Mesendoderm (in vitro differentiated cells): ENCODE measurements around the gene BPIFB2.
A peak's percentile ranks its signal among the peaks of the same experiment; 100 is the strongest.

Experiments used
- DNase-seq: peaks from one replicate; pipeline ENCODE4 v3.0.0; 2013
- H2AK5ac ChIP-seq: 2 replicates; pipeline ENCODE4 v1.6.1; 2013; ENCODE audit warnings: low read length, inconsistent platforms
- H2BK120ac ChIP-seq: 2 replicates; pipeline ENCODE4 v1.6.1; 2013; ENCODE audit warnings: low read depth, mild to moderate bottlenecking, low read length, moderate library complexity, mixed read lengths
- H2BK15ac ChIP-seq: replicated peaks from 2 replicates; pipeline ENCODE4 v1.6.1; 2013; ENCODE audit warnings: low read depth, mild to moderate bottlenecking, moderate library complexity
- H2BK5ac ChIP-seq: 2 replicates; pipeline ENCODE4 v1.6.1; 2013; ENCODE audit warnings: low read length, inconsistent platforms
- H3K18ac ChIP-seq: 2 replicates; pipeline ENCODE4 v1.6.1; 2013; ENCODE audit warnings: mild to moderate bottlenecking, low read length, mixed read lengths
- H3K23ac ChIP-seq: one replicate; pipeline ENCODE4 v1.6.1; 2013; ENCODE audit warnings: low read length
- H3K27ac ChIP-seq: 2 replicates; pipeline ENCODE4 v1.5.1; 2013; ENCODE audit warnings: low read depth, mild to moderate bottlenecking, inconsistent platforms, low read length, moderate library complexity
- H3K27me3 ChIP-seq: 2 replicates; pipeline ENCODE4 v1.6.1; 2013; ENCODE audit warnings: low read length, control low read depth, mild to moderate bottlenecking, inconsistent platforms; ENCODE audit not compliant: insufficient read depth, poor library complexity
- H3K36me3 ChIP-seq: 2 replicates; pipeline ENCODE4 v1.6.1; 2013; ENCODE audit warnings: low read length, inconsistent platforms; ENCODE audit not compliant: control insufficient read depth, insufficient read depth
- H3K4ac ChIP-seq: one replicate; pipeline ENCODE4 v1.6.1; 2013; ENCODE audit warnings: low read depth, mild to moderate bottlenecking, low read length, moderate library complexity
- H3K4me1 ChIP-seq: 2 replicates; pipeline ENCODE4 v1.6.1; 2013; ENCODE audit warnings: low read depth, low read length, inconsistent platforms; ENCODE audit not compliant: control insufficient read depth
- H3K4me2 ChIP-seq: 2 replicates; pipeline ENCODE4 v1.6.1; 2013; ENCODE audit warnings: low read length
- H3K4me3 ChIP-seq: 2 replicates; pipeline ENCODE4 v1.5.1; 2013; ENCODE audit warnings: mild to moderate bottlenecking, low read length
- H3K56ac ChIP-seq: one replicate; pipeline ENCODE4 v1.6.1; 2013; ENCODE audit warnings: low read length
- H3K79me1 ChIP-seq: 2 replicates; pipeline ENCODE4 v1.6.1; 2013; ENCODE audit warnings: low read length, inconsistent platforms
- H3K79me2 ChIP-seq: 2 replicates; pipeline ENCODE4 v1.6.1; 2013; ENCODE audit warnings: mild to moderate bottlenecking, low read length; ENCODE audit not compliant: control insufficient read depth, insufficient read depth
- H3K9ac ChIP-seq: 2 replicates; pipeline ENCODE4 v1.6.1; 2013; ENCODE audit warnings: low read length, inconsistent platforms
- H4K5ac ChIP-seq: one replicate; pipeline ENCODE4 v1.6.1; 2013; ENCODE audit warnings: low read length
- H4K8ac ChIP-seq: one replicate; pipeline ENCODE4 v1.6.1; 2013; ENCODE audit warnings: low read depth, mild to moderate bottlenecking, control low read depth, low read length, moderate library complexity
- WGBS: extraction: QIAGEN DNeasy Blood & Tissue Kit; methylation state at CpG from one replicate; pipeline ENCODE4 v1.1.7; 2013; ENCODE audit warnings: low lambda C conversion rate, missing lambda C conversion rate; ENCODE audit not compliant: insufficient coverage; ENCODE audit errors: extremely low coverage; 5-methylcytosine and 5-hydroxymethylcytosine counted together

The BPIFB2 gene

DNA sequence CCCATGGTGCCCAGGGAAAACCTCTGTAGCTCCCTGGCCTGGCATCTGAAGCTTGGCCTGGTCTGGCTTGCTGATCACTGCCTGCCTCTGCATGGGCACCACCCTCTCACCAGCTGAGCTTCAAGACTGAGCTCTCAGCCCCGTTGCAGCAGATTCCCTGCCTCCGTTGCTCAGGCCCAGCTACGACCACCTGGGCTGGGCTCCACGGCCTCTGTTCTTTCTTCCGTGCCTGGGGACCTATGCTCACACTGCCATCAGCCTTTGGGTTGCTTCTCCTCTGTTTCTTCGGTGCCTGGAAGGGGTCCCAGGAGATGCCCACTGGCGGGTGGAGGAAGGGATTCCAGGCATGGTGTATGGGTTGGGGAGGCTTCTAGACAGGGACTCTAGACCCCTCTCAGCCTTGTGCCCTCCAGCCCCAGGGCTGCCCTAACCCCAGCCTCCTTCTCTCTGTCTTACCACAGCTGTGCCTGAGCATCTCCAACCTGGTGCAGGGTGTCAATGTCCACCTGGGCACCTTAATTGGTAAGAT lies 9.1 kb downstream of the BPIFB2 start:
- Histone ChIP-seq H3K9ac (no peak overlapping the region), H2AK5ac (peak overlapping the region; percentile 59), H3K23ac (no peak overlapping the region), H3K18ac (no peak overlapping the region), H3K4me3 (no peak overlapping the region), H3K79me1 (no peaks in the 10 kb centered on the region), H3K27ac (no peak overlapping the region), H3K4ac (no peak overlapping the region), H3K4me2 (no peak overlapping the region), H3K36me3 (no peaks in the 10 kb centered on the region), H2BK15ac (no peak overlapping the region), H3K56ac (peak overlapping the region; percentile 22), H2BK5ac (no peak overlapping the region), H3K27me3 (no peaks in the 10 kb centered on the region), H2BK120ac (no peak overlapping the region), H3K79me2 (no peaks in the 10 kb centered on the region), H4K5ac (no peak overlapping the region), H4K8ac (no peak overlapping the region), H3K4me1 (peaks cover 9% of the 10 kb centered on the region)
- WGBS: no CpG with 5 or more reads among the region's 7 CpGs
- no peak for DNase-seq

DNA sequence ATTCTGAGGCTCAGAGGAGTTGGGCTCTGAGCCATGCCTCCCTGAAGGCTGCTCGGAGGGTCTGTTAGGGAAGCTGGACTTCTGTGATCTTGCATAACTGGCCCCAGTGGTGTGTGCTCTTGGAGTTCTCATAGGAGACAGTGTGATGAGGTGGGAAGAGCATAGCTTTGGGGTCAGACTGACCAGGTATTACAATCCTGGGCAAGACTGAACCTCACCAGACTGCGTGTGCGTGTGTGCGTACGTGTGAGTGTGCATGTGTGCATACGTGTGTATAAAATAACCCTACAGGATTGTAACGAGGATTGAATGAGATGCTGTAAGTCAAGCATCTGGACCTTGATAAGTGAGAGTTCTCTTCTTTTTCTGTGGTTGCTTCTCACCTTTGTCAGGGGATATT lies 10.0 kb downstream of the BPIFB2 start:
- Histone ChIP-seq H4K5ac (no peak overlapping the region), H2BK5ac (no peak overlapping the region), H2BK15ac (no peak overlapping the region), H3K36me3 (no peaks in the 10 kb centered on the region), H2AK5ac (no peak overlapping the region), H3K4me3 (no peak overlapping the region), H3K79me2 (no peaks in the 10 kb centered on the region), H3K79me1 (no peaks in the 10 kb centered on the region), H3K27ac (no peak overlapping the region), H3K4ac (no peak overlapping the region), H3K27me3 (no peaks in the 10 kb centered on the region), H3K18ac (no peak overlapping the region), H3K23ac (no peak overlapping the region), H4K8ac (no peak overlapping the region), H3K56ac (no peak overlapping the region), H3K4me1 (peaks cover 9% of the 10 kb centered on the region), H3K4me2 (no peak overlapping the region), H3K9ac (no peak overlapping the region), H2BK120ac (no peak overlapping the region)
- WGBS: no CpG with 5 or more reads among the region's 7 CpGs
- no peak for DNase-seq

DNA sequence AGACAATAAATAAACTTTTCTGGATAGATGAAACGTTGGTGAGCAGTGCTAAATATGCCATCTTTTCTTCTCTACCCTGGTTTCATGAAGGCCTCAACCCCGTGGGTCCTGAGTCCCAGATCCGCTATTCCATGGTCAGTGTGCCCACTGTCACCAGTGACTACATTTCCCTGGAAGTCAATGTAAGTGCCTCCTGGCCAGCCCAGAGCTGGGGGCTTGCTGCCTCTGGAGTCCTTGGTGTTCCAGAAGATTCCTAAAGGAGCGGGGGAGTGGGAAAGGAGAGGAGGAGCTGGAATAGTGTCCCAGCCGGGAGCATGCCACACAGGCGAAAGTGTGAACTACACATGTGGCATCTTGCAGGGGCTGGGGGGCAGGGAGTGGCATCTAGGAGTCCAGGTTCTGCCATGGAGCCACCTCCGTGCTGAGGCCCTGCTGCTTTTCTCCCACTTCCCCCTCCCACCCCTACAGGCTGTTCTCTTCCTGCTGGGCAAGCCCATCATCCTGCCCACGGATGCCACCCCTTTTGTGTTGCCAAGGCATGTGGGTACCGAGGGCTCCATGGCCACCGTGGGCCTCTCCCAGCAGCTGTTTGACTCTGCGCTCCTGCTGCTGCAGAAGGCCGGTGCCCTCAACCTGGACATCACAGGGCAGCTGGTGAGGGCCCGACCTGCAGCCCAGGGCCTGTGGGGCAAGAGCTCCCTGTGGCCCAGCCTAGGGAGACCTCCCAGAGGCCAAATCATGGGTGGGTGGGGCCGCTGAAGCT lies 10.8 kb downstream of the BPIFB2 start:
- no peak overlapping the region for H3K27ac ChIP-seq
- H3K4me2 ChIP-seq: no peak overlapping the region
- H3K23ac ChIP-seq: no peak overlapping the region
- H2BK5ac ChIP-seq: no peak overlapping the region
- no peak overlapping the region for H2BK120ac ChIP-seq
- H3K56ac ChIP-seq: no peak overlapping the region
- H3K4me1 ChIP-seq: peaks cover 9% of the 10 kb centered on the region
- no peak overlapping the region for H4K8ac ChIP-seq
- no peak overlapping the region for H3K18ac ChIP-seq
- no peaks in the 10 kb centered on the region for H3K27me3 ChIP-seq
- DNase-seq: no peak
- H3K4me3 ChIP-seq: no peak overlapping the region
- no CpG with 5 or more reads among the region's 14 CpGs for WGBS
- no peak overlapping the region for H2BK15ac ChIP-seq
- no peak overlapping the region for H4K5ac ChIP-seq
- H3K36me3 ChIP-seq: no peaks in the 10 kb centered on the region
- H3K9ac ChIP-seq: no peak overlapping the region
- peak overlapping the region; percentile 0 for H3K4ac ChIP-seq
- no peaks in the 10 kb centered on the region for H3K79me1 ChIP-seq
- H2AK5ac ChIP-seq: no peak overlapping the region
- H3K79me2 ChIP-seq: no peaks in the 10 kb centered on the region

DNA sequence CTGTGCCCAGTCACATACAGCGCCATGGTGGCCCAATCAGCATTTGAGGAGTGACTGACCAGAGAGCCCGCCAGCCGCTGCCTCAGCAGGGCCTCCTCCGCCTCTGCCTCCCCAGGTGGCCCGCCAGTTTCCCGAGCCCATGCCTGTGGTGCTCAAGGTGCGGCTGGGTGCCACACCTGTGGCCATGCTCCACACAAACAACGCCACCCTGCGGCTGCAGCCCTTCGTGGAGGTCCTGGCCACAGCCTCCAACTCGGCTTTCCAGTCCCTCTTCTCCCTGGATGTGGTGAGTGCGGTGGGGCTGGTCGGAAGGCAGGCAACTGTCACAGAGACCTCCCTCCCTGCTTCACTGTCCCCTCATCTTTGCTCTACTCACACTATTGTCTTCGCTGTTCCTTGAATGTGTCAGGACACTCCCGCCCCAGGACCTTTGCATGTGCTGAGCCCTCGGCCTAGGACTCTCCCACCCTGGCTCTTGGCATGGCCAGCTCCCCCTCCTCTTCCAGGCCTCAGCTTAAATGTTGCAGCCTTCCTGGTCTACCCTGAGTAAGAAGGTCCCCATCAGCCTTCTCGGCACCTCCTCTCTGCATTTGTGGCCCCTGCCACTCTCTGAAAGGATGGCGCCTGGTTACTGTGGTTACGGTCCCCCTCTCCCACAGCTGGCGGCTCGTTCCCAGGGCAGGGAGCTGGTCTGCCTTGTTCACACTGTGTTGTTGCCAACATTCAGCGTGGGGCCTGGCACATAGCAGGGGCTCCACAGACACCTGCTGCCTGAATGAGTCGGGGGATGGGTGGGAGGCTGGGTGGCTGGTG lies 12.2 kb downstream of the BPIFB2 start:
- Histone ChIP-seq H3K18ac (no peak overlapping the region), H3K23ac (no peak overlapping the region), H2AK5ac (no peak overlapping the region), H3K36me3 (no peaks in the 10 kb centered on the region), H3K4ac (no peak overlapping the region), H3K4me2 (no peak overlapping the region), H2BK5ac (no peak overlapping the region), H3K9ac (no peak overlapping the region), H3K27ac (no peak overlapping the region), H4K8ac (no peak overlapping the region), H3K4me1 (peaks cover 12% of the 10 kb centered on the region), H3K79me1 (no peaks in the 10 kb centered on the region), H3K4me3 (no peak overlapping the region), H3K79me2 (no peaks in the 10 kb centered on the region), H3K27me3 (no peaks in the 10 kb centered on the region), H2BK15ac (no peak overlapping the region), H2BK120ac (no peak overlapping the region), H3K56ac (no peak overlapping the region), H4K5ac (no peak overlapping the region)
- no peak for DNase-seq
- no CpG with 5 or more reads among the region's 23 CpGs for WGBS

DNA sequence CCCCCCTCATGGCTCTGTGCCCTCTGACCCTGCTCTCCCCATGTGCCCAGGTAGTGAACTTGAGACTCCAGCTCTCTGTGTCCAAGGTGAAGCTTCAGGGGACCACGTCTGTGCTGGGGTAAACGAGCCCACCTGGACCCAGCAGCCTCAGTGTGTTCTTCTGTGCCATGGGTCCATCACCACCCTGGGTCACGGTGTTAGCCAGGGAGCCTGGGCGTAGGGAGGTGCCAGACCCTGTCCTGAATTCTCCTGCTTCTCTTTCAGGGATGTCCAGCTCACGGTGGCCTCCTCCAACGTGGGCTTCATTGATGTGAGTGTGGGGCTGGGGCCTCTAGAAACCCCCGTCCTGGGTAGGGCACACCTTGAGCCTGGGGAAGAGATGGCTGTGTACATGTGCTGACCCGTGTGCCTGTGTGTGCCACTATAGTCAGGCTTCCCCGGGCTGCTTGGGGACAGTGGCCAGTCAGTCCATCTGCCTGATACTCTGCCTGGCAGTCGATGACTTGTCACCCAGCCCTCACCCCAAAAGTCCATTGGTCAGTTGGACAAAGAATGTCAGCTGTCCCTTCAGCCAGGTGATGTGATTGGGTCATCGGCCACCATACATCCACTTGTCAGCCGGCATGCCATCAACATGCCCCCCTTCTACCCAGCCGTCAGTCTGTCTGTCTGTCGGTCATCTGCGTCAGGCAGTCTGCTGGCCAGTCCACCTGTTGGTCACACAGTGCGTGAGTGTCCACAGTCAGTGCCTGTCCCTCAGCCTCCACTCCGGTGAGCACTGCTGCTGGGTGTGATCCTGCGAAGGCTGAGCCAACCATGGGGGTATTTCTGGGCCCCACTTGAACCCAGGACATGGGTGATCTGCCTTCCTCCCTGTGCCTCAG lies 13.0 kb downstream of the BPIFB2 start:
- Histone ChIP-seq H3K4me2 (no peak overlapping the region), H3K79me1 (no peaks in the 10 kb centered on the region), H4K5ac (no peak overlapping the region), H3K27ac (no peak overlapping the region), H2BK15ac (no peak overlapping the region), H3K36me3 (no peaks in the 10 kb centered on the region), H3K4me3 (no peak overlapping the region), H3K9ac (no peak overlapping the region), H3K23ac (no peak overlapping the region), H3K27me3 (no peaks in the 10 kb centered on the region), H2AK5ac (no peak overlapping the region), H2BK120ac (no peak overlapping the region), H2BK5ac (no peak overlapping the region), H3K18ac (no peak overlapping the region), H4K8ac (no peak overlapping the region), H3K4ac (no peak overlapping the region), H3K56ac (no peak overlapping the region), H3K4me1 (peaks cover 7% of the 10 kb centered on the region), H3K79me2 (no peaks in the 10 kb centered on the region)
- DNase-seq: no peak
- WGBS: no CpG with 5 or more reads among the region's 18 CpGs
